Neutrophil (primary cell): Measurements from ENCODE around the gene MTREX.

Experiments
- H3K27ac ChIP-seq: fragments of 200-600 bp; sonication (generic); 2 replicates; pipeline ENCODE4 v1.5.1; 2016; ENCODE audit warnings: mild to moderate bottlenecking, moderate library complexity
- H3K27me3 ChIP-seq: fragments of 200-600 bp; sonication (generic); 2 replicates; pipeline ENCODE4 v1.6.0; 2016; ENCODE audit warnings: mild to moderate bottlenecking
- H3K36me3 ChIP-seq: fragments of 200-600 bp; sonication (generic); 2 replicates; pipeline ENCODE4 v1.5.1; 2017
- H3K4me1 ChIP-seq, 2 experiments: fragments of 200-600 bp in 1 of 2; sonication (generic) in 1 of 2; 1 replicate in 1 of 2; 2 replicates in 1 of 2; pipeline versions ENCODE4 v1.5.1 to v1.6.1; 2013 to 2016; ENCODE audit warnings: low read depth in 1 of 2, low read length in 1 of 2, mild to moderate bottlenecking in 1 of 2, moderate library complexity in 1 of 2; ENCODE audit not compliant: control insufficient read depth in 1 of 2, insufficient read depth in 1 of 2
- H3K4me3 ChIP-seq, 2 experiments: fragments of 200-600 bp in 1 of 2; sonication (generic) in 1 of 2; 1 replicate in 1 of 2; 2 replicates in 1 of 2; pipeline ENCODE4 v1.5.1; 2013 to 2016; ENCODE audit warnings: low read depth in 1 of 2, low read length in 1 of 2, mild to moderate bottlenecking in 1 of 2, moderate library complexity in 1 of 2
- H3K9me3 ChIP-seq: fragments of 200-600 bp; sonication (generic); 2 replicates; pipeline ENCODE4 v1.5.1; 2016
- CTCF ChIP-seq: fragments of 200-600 bp; sonication (generic); IDR thresholded peaks from 2 replicates; pipeline ENCODE4 v1.5.1; 2016; ENCODE audit warnings: antibody characterized with exemption

The MTREX gene

GRCh38 chr5:55350754-55351153 lies 43.0 kb downstream of the MTREX start:
- TF ChIP-seq CTCF = no peak
- Histone ChIP-seq H3K27me3 (no peaks in the 10 kb centered on the region), H3K27ac (no peak overlapping the region), H3K9me3 (no peaks in the 10 kb centered on the region), H3K4me1 (no peaks in the 10 kb centered on the region), H3K4me3 (no peak overlapping the region), H3K36me3 (peaks cover 73% of the 10 kb centered on the region)

GRCh38 chr5:55356896-55357295 lies 49.1 kb downstream of the MTREX start:
- H3K27ac ChIP-seq = no peak overlapping the region
- H3K4me1 ChIP-seq = no peaks in the 10 kb centered on the region
- TF ChIP-seq CTCF = no peak
- H3K4me3 ChIP-seq = no peak overlapping the region
- no peaks in the 10 kb centered on the region for H3K27me3 ChIP-seq
- peaks cover 66% of the 10 kb centered on the region for H3K36me3 ChIP-seq
- H3K9me3 ChIP-seq = no peaks in the 10 kb centered on the region

- Histone ChIP-seq H3K9me3 (no peaks in the 10 kb centered on the region), H3K27ac (no peak overlapping the region), H3K27me3 (no peaks in the 10 kb centered on the region), H3K4me3 (no peak overlapping the region), H3K36me3 (peaks cover 44% of the 10 kb centered on the region), H3K4me1 (no peaks in the 10 kb centered on the region)
- TF ChIP-seq CTCF = no peak
These were observed 52.4 kb downstream of the MTREX start for GRCh38 chr5:55360190-55360589.

GRCh38 chr5:55363856-55364255 lies 56.1 kb downstream of the MTREX start:
- Histone ChIP-seq H3K9me3 (no peaks in the 10 kb centered on the region), H3K36me3 (peaks cover 33% of the 10 kb centered on the region), H3K27ac (no peak overlapping the region), H3K27me3 (no peaks in the 10 kb centered on the region), H3K4me3 (no peak overlapping the region), H3K4me1 (no peaks in the 10 kb centered on the region)
- TF ChIP-seq CTCF = no peak

GRCh38 chr5:55364537-55365055 lies 56.8 kb downstream of the MTREX start:
- H3K4me3 ChIP-seq = no peak overlapping the region
- no peak overlapping the region for H3K27ac ChIP-seq
- peaks cover 26% of the 10 kb centered on the region for H3K36me3 ChIP-seq
- no peaks in the 10 kb centered on the region for H3K9me3 ChIP-seq
- no peaks in the 10 kb centered on the region for H3K4me1 ChIP-seq
- H3K27me3 ChIP-seq = no peaks in the 10 kb centered on the region
- TF ChIP-seq CTCF = no peak
